ENCODE measurements around the gene WWOX.

The WWOX gene

DNA sequence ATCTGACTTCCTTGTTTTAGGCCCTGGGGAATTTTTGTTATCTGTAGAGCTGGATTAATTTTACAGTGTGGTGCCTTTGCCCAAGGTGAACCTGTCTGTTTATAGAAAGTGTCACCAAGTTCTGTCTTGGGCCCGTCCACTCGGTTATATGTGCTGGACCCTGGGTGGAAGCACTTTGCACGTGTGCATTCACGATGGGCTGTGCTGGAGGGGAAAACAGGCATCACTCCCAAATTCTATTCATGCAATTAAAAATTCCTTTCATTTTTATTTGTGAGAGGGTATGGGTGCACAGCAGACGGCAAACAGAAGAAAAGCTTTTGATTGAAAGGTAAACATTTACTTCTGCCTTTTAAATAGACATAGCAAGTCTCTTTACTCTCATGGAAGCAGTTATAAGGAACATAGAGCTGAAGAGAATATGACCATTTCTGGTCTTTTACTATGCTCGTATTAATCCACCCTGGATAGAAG is 101.2 kb downstream of the WWOX start:
- H3K4me3 ChIP-seq (ENCODE audit: low read depth, low read length) = no peak overlapping the region
- TF ChIP-seq POLR2A (IDR thresholded peaks at IDR 0.05; ENCODE audit: extremely low read depth, insufficient read length) = no peak
- TF ChIP-seq MYC (IDR thresholded peaks at IDR 0.05; ENCODE audit: low read depth, low read length) = no peak
- TF ChIP-seq, protein P1, sequence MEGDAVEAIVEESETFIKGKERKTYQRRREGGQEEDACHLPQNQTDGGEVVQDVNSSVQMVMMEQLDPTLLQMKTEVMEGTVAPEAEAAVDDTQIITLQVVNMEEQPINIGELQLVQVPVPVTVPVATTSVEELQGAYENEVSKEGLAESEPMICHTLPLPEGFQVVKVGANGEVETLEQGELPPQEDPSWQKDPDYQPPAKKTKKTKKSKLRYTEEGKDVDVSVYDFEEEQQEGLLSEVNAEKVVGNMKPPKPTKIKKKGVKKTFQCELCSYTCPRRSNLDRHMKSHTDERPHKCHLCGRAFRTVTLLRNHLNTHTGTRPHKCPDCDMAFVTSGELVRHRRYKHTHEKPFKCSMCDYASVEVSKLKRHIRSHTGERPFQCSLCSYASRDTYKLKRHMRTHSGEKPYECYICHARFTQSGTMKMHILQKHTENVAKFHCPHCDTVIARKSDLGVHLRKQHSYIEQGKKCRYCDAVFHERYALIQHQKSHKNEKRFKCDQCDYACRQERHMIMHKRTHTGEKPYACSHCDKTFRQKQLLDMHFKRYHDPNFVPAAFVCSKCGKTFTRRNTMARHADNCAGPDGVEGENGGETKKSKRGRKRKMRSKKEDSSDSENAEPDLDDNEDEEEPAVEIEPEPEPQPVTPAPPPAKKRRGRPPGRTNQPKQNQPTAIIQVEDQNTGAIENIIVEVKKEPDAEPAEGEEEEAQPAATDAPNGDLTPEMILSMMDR (IDR thresholded peaks at IDR 0.05; ENCODE audit: low read depth, low read length) = no peak
- TF ChIP-seq, protein P2, sequence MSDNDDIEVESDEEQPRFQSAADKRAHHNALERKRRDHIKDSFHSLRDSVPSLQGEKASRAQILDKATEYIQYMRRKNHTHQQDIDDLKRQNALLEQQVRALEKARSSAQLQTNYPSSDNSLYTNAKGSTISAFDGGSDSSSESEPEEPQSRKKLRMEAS (IDR thresholded peaks at IDR 0.05; ENCODE audit: low read depth, low read length) = no peak
- no peak for DNase-seq (ENCODE audit: low read depth)

DNA sequence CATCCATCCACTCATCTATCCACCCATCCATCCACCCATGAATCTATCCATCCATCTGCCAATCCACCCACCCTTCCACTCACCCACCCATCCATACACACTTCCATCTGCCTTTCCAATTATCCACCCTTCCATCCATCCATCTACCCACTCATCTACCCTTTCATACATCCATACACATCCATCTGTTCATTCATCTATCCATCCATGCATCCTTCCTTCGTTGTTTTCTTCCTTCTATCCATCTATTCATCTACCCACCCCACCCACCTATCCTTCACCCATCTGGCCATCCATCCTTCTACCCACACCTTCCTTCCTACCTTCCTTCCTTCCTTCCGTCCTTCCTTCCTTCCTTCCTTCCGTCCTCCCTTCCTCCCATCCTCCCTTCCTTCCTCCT is 106.1 kb downstream of the WWOX start:
- H3K4me3 ChIP-seq (ENCODE audit: low read depth, low read length) = no peak overlapping the region
- TF ChIP-seq POLR2A (IDR thresholded peaks at IDR 0.05; ENCODE audit: extremely low read depth, insufficient read length) = no peak
- TF ChIP-seq, protein P2 (IDR thresholded peaks at IDR 0.05; ENCODE audit: low read depth, low read length) = no peak
- TF ChIP-seq, protein P1 (IDR thresholded peaks at IDR 0.05; ENCODE audit: low read depth, low read length) = no peak
- no peak for TF ChIP-seq MYC (IDR thresholded peaks at IDR 0.05; ENCODE audit: low read depth, low read length)
- DNase-seq (ENCODE audit: low read depth) = no peak

DNA sequence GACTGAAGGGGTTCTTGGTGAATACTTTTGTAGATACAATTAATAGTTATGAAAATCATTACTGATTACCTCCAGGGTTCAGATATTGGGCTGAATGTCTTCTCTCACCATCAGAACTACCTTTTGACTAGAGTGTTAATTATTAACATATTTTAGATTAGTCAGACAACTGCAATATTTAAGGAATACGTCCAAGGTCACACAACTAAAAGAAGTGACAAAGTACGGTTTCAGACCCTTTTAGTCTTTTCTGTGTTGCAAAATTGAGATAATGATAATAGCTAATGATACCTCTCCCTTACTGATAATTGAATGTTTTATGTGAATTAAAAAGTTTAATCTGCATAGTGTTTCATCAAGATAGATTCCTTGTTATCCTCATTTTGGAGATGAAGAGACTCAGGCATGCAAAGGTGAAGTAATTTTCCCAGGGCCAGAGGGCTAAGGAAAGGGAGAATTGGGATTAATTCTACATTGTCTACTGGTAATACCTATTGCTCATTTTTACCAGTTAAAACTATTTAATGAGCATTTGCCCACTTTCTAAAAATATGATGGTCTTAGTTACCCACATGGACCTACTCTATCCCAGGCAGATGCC is 107.3 kb downstream of the WWOX start:
- no peak for TF ChIP-seq POLR2A (IDR thresholded peaks at IDR 0.05; ENCODE audit: extremely low read depth, insufficient read length)
- TF ChIP-seq, protein P2 (IDR thresholded peaks at IDR 0.05; ENCODE audit: low read depth, low read length) = no peak
- TF ChIP-seq MYC (IDR thresholded peaks at IDR 0.05; ENCODE audit: low read depth, low read length) = no peak
- TF ChIP-seq, protein P1 (IDR thresholded peaks at IDR 0.05; ENCODE audit: low read depth, low read length) = no peak
- no peak overlapping the region for H3K4me3 ChIP-seq (ENCODE audit: low read depth, low read length)
- no peak for DNase-seq (ENCODE audit: low read depth)

DNA sequence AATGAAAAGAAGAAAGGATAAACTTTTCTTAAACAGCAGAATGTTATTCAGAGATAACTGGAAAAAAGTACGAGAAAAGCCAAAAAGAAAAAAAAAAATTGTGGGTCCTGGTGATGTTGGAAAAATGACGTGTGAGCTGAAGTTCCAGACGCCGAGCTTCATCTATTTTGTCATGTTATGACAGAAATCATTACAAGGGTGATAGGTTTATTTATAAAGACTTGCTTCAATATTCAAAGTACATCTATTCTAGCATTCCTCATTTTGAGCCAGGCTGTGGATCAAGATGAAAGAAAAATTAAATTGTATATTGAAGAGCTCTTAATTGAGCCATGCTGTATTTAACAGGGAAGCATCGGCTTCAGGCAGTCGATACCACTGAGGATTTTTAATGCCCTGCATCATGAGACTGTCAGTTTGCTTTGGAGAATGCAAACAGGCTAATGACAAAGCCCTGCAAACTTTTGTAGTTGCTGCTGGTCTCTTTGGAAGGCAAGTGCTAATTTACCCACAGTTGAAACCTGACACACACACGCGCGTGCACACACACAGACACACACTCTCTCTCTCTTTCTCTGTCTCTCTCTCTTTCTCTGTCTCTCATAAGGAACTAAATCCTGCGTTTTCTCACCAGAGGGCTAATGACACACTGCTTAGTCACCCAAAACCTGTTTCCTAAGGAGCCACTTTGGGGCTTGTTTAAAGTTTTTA is 110.7 kb downstream of the WWOX start:
- TF ChIP-seq, protein P2 (IDR thresholded peaks at IDR 0.05; ENCODE audit: low read depth, low read length) = no peak
- TF ChIP-seq POLR2A (IDR thresholded peaks at IDR 0.05; ENCODE audit: extremely low read depth, insufficient read length) (no peak), MYC (IDR thresholded peaks at IDR 0.05; ENCODE audit: low read depth, low read length) (no peak)
- TF ChIP-seq, protein P1 (IDR thresholded peaks at IDR 0.05; ENCODE audit: low read depth, low read length) = no peak
- peak; percentile 20 for DNase-seq (ENCODE audit: low read depth)

DNA sequence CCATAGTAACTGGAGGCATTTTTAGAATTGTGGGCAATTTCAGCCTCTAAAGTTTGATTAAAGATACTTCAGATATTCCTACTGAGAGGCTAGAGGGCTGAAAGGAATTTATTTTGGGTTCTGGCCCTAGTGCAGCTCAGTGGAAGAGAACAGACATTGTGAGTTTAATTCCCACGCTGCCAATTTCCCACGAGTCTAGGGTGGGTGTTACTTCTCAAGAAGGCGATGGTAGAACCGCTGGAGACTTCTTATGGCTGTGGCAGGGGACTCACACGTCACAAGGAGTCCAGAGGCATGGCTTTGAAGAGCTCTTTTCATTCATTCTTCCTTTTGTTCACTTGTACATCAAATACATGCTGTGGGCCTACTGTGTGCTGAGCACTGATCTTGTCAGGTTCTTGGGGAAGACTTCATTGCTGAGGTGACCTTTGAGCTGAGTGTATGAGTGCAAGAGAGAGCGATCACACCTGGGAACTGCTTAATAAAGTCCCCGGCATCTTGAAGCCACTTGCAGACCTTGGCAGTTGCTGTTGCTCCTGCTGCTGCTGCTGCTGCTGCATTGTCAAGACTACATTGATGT is 111.7 kb downstream of the WWOX start:
- H3K4me3 ChIP-seq (ENCODE audit: low read depth, low read length) = no peak overlapping the region
- no peak for DNase-seq (ENCODE audit: low read depth)
- TF ChIP-seq POLR2A (IDR thresholded peaks at IDR 0.05; ENCODE audit: extremely low read depth, insufficient read length) = no peak
- TF ChIP-seq, protein P2 (IDR thresholded peaks at IDR 0.05; ENCODE audit: low read depth, low read length) = no peak
- TF ChIP-seq, protein P1 (IDR thresholded peaks at IDR 0.05; ENCODE audit: low read depth, low read length) = no peak
- no peak for TF ChIP-seq MYC (IDR thresholded peaks at IDR 0.05; ENCODE audit: low read depth, low read length)

More for the DNA sequence above, 110.7 kb downstream of the WWOX start:
- H3K4me3 ChIP-seq (ENCODE audit: low read depth, low read length) = no peak overlapping the region

Measured in NB4 (cell line).